Activated T-helper 9 cell treated with anti-CD3 and anti-CD28 coated beads, Interleukin-2, amount 50 U/mL, for 16 hours (primary cell): ENCODE measurements around the gene ACSF3.
A peak's percentile ranks its signal among the peaks of the same experiment; 100 is the strongest.

Experiments used
- DNase-seq: peaks from one replicate; pipeline ENCODE4 v3.0.0-alpha.2; 2020; ENCODE audit warnings: low read depth

ACSF3 gene

GRCh38 chr16:89201439-89202377 is 108.1 kb downstream of the ACSF3 start:
- peak; percentile 69 for DNase-seq

- DNase-seq, result no peak
These were observed 109.0 kb downstream of the ACSF3 start for GRCh38 chr16:89202422-89203215.
